Uterus (tissue), 4 donors: ENCODE results near the gene OR9A2. TPM values are rescaled to one million over a fixed set of nuclear protein-coding genes. Genes with fewer than 3 reads are reported as not detected.
A peak's percentile ranks its signal among the peaks of the same experiment; 100 is the strongest.

ENCODE experiments used
- DNase-seq, 2 donors: peaks; one replicate each; pipeline ENCODE4 v3.0.0-alpha.2; 2019 to 2020
- H3K27ac ChIP-seq, 2 donors: fragments of 200-600 bp; sonication (generic); 1 replicate in 1 of 2; 2 replicates in 1 of 2; pipeline ENCODE4 v1.5.1; 2016 to 2018
- H3K27me3 ChIP-seq, 2 donors: fragments of 200-600 bp; sonication (generic); one replicate each; pipeline ENCODE4 v1.5.1; 2018 to 2019; ENCODE audit warnings: control low read depth in 1 of 2
- H3K36me3 ChIP-seq, 2 donors: fragments of 200-600 bp; sonication (generic); one replicate each; pipeline ENCODE4 v1.5.1; 2019; ENCODE audit warnings: control low read depth in 1 of 2
- H3K4me1 ChIP-seq, 2 donors: fragments of 200-600 bp; sonication (generic); one replicate each; pipeline ENCODE4 v1.5.1; 2018 to 2019; ENCODE audit warnings: control low read depth in 1 of 2
- H3K4me3 ChIP-seq, 2 donors: fragments of 200-600 bp; sonication (generic); 1 replicate in 1 of 2; 2 replicates in 1 of 2; pipeline ENCODE4 v1.5.1; 2018 to 2019; ENCODE audit warnings: mild to moderate bottlenecking in 1 of 2
- H3K9me3 ChIP-seq, 2 donors: fragments of 200-600 bp; sonication (generic); one replicate each; pipeline ENCODE4 v1.5.1; 2019; ENCODE audit warnings: control low read depth in 1 of 2
- CTCF ChIP-seq, 4 experiments: fragments of 200-600 bp in 2 of 4; fragments of 450-650 bp in 2 of 4; sonication (generic) in 2 of 4; IDR thresholded peaks; one replicate each; pipeline ENCODE4 v1.5.1; 2016 to 2019; ENCODE audit warnings: antibody characterized with exemption in 4 of 4, mild to moderate bottlenecking in 2 of 4, moderate library complexity in 1 of 4
- POLR2A ChIP-seq, 2 donors: fragments of 450-650 bp; IDR thresholded peaks; one replicate each; pipeline ENCODE4 v1.6.1; 2016; ENCODE audit warnings: antibody characterized with exemption in 2 of 2, mild to moderate bottlenecking in 1 of 2, moderate library complexity in 1 of 2
- intact Hi-C: fragments of 100-400 bp; cut with DNase I; formaldehyde crosslinking; loops from one replicate; pipeline ENCODE4 v1.15.1; 2023; ENCODE audit warnings: low total_unique reads
- total RNA-seq, 4 donors: library from RNA; depleted of rRNA in 3 of 4; stranded (reverse); fragments of >200 nt in 3 of 4; gene quantifications; one replicate each; pipeline versions ENCODE4 v1.1.0 to v1.2.4, GENCODE V29; 2014 to 2023
- donor health status: DM: yes; HTN: yes; CAD: no.

OR9A2 gene
- total RNA-seq, 4 donors from 2014 or later = 1.0 to 2.4 TPM; not detected in 2

GRCh38 chr7:143015926-143016490 lies 10.9 kb downstream of the OR9A2 start:
- no peaks in the 10 kb centered on the region for H3K36me3 ChIP-seq
- no peaks in the 10 kb centered on the region for H3K4me1 ChIP-seq
- intact Hi-C loops = no loop called here
- TF ChIP-seq POLR2A (IDR thresholded peaks at IDR 0.05) (no peak), CTCF (IDR thresholded peaks at IDR 0.05) (no peak)
- H3K27ac ChIP-seq = no peak overlapping the region
- H3K9me3 ChIP-seq = no peaks in the 10 kb centered on the region
- H3K27me3 ChIP-seq = no peaks in the 10 kb centered on the region
- DNase-seq = no peak
- no peak overlapping the region for H3K4me3 ChIP-seq

GRCh38 chr7:143015084-143015483 lies 11.8 kb downstream of the OR9A2 start:
- Histone ChIP-seq H3K27me3 (no peaks in the 10 kb centered on the region), H3K4me3 (no peak overlapping the region), H3K9me3 (no peaks in the 10 kb centered on the region), H3K36me3 (no peaks in the 10 kb centered on the region), H3K4me1 (no peaks in the 10 kb centered on the region), H3K27ac (no peak overlapping the region)
- intact Hi-C loops = no loop called here
- DNase-seq = no peak
- TF ChIP-seq POLR2A (IDR thresholded peaks at IDR 0.05) (no peak), CTCF (IDR thresholded peaks at IDR 0.05) (no peak)

DNA sequence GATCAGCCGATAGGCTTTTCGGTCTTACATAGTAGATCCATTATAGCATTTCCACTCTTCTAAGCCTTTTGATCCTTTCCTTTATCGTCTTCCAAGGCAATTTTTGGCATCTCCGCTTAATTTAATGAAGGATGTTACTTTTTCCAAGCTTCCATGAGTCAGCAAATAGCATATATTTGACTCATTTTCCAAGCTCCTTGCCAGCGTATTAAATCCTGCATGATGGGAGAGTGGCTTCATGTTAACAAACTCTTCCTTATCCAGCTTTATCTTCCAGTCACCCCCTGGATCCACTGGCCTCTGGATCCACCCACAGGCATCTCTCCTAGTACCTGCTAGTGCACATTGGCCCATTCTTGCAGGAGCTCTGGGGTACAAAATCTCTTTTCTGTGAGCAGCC lies 13.0 kb downstream of the OR9A2 start:
- TF ChIP-seq POLR2A (IDR thresholded peaks at IDR 0.05) (no peak), CTCF (IDR thresholded peaks at IDR 0.05) (no peak)
- Histone ChIP-seq H3K4me3 (no peak overlapping the region), H3K9me3 (no peaks in the 10 kb centered on the region), H3K27ac (peak overlapping the region; percentile 39 to 72), H3K36me3 (no peaks in the 10 kb centered on the region), H3K4me1 (no peaks in the 10 kb centered on the region), H3K27me3 (no peaks in the 10 kb centered on the region)
- intact Hi-C loops = no loop called here
- DNase-seq = no peak

DNA sequence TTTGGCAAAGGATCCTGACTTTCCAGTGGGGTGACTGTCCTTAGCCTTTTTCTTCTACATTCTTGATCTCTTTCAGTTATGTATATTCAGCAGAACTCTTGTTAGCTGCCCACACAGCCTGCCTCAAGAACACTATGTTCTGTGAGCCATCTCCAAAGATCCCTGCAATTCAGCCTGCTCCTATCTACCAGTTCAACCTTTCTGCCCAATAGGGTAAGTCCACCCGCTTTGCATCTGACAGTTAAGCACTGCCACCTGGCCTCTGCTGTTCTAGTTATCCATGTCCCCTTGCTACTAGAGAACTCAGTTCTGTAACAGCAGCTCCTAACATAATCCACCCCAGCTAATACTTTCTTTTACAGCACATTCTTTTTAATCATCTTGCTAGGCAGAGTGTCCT lies 13.5 kb downstream of the OR9A2 start:
- H3K9me3 ChIP-seq = no peaks in the 10 kb centered on the region
- DNase-seq = peak in 1 of 2 donors; percentile 25
- H3K4me1 ChIP-seq = no peaks in the 10 kb centered on the region
- H3K27me3 ChIP-seq = no peaks in the 10 kb centered on the region
- no peak overlapping the region for H3K4me3 ChIP-seq
- intact Hi-C loops = no loop called here
- no peak for TF ChIP-seq CTCF (IDR thresholded peaks at IDR 0.05)
- TF ChIP-seq POLR2A (IDR thresholded peaks at IDR 0.05) = no peak
- peak overlapping the region; percentile 39 to 72 for H3K27ac ChIP-seq
- no peaks in the 10 kb centered on the region for H3K36me3 ChIP-seq

GRCh38 chr7:143012409-143012808 lies 14.5 kb downstream of the OR9A2 start:
- Histone ChIP-seq H3K27me3 (no peaks in the 10 kb centered on the region), H3K4me3 (no peak overlapping the region), H3K4me1 (no peaks in the 10 kb centered on the region), H3K27ac (peak overlapping the region in 1 of 2 donors; percentile 72), H3K9me3 (no peaks in the 10 kb centered on the region), H3K36me3 (no peaks in the 10 kb centered on the region)
- no peak for TF ChIP-seq CTCF (IDR thresholded peaks at IDR 0.05)
- TF ChIP-seq POLR2A (IDR thresholded peaks at IDR 0.05) = no peak
- no peak for DNase-seq
- intact Hi-C loops = no loop called here
